Measurements from ENCODE around the gene STPG3. TPM values are rescaled to one million over a fixed set of nuclear protein-coding genes. Genes with fewer than 3 reads are reported as not detected.

Gene STPG3
- total and polyA plus RNA-seq, 2 of the 13 experiments (the other 11 are each of a cell fraction or from before 2014, with no cell fraction given) = not detected

DNA sequence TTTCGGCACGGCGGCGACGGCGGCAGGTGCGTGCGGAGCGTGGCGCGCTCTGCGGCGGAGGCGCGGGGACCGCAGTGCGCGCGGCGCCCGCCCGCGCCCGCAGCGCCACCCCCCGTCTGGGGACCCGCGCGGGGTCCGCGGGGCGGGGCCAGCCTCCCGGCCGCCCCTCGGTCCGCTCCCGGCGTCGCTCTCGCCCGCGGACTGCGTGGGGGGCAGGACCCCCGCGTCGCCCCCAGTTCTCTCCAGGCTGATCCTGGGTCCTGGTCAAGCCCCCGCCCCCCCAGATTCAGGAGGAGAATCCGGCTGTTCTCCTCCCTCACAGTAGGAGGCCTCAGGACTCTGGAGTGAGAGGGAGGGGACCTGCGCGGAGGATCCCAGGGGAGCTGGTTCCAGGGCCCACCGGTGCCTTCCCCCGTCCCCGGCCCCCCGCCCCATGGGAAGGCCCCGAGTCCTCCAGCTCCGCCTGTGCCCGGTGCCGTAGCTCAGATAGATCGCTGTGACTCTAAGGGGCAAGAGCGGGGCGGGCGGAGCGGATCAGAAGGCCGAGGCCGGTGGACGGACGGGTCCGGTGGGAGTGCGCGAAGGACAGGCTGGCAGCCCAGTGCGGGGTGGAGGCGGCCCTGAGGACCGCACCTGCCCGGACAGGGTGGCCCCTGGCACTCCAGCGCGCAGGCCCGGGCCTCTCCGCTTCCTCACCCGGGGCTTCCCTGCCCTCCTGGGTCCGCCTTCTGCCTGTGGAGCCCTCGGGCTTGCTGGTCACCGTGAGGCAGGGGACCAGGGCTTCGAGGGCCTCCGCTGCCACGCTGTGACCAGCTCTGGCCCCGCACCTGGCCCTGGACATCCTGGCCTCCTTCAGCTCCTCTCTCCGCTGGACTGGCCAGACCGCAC lies 28.7 kb upstream of the STPG3 start, which contains the start of gene RNF208 (continued):
- TF ChIP-seq, protein P1, sequence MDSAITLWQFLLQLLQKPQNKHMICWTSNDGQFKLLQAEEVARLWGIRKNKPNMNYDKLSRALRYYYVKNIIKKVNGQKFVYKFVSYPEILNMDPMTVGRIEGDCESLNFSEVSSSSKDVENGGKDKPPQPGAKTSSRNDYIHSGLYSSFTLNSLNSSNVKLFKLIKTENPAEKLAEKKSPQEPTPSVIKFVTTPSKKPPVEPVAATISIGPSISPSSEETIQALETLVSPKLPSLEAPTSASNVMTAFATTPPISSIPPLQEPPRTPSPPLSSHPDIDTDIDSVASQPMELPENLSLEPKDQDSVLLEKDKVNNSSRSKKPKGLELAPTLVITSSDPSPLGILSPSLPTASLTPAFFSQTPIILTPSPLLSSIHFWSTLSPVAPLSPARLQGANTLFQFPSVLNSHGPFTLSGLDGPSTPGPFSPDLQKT (CRISPR knock-in tag; IDR thresholded peaks at IDR 0.05; ENCODE audit: borderline replicate concordance) = no peak
- TF ChIP-seq ZFP36L2 (CRISPR knock-in tag; IDR thresholded peaks at IDR 0.05) = no peak
- TF ChIP-seq REST (IDR thresholded peaks at IDR 0.05; ENCODE audit: borderline replicate concordance in 1 of 2, low read depth in 1 of 2, low read length in 2 of 2) = no peak
- TF ChIP-seq ZNF83 (CRISPR knock-in tag; IDR thresholded peaks at IDR 0.05; ENCODE audit: borderline replicate concordance) = no peak
- no peak for TF ChIP-seq ZNF713 (CRISPR knock-in tag; IDR thresholded peaks at IDR 0.05)
- TF ChIP-seq ZNF605 (CRISPR knock-in tag; IDR thresholded peaks at IDR 0.05) = peak; percentile 44; the same call in 1 of the 2 replicates
- TF ChIP-seq HNRNPL (IDR thresholded peaks at IDR 0.05; ENCODE audit: low read depth, low read length) = 0 out of 2 replicates have a peak, but pooled peaks have one; percentile 35
- TF ChIP-seq ZNF784 (CRISPR knock-in tag; IDR thresholded peaks at IDR 0.05; ENCODE audit: borderline replicate concordance) = no peak
- TF ChIP-seq, protein P2, sequence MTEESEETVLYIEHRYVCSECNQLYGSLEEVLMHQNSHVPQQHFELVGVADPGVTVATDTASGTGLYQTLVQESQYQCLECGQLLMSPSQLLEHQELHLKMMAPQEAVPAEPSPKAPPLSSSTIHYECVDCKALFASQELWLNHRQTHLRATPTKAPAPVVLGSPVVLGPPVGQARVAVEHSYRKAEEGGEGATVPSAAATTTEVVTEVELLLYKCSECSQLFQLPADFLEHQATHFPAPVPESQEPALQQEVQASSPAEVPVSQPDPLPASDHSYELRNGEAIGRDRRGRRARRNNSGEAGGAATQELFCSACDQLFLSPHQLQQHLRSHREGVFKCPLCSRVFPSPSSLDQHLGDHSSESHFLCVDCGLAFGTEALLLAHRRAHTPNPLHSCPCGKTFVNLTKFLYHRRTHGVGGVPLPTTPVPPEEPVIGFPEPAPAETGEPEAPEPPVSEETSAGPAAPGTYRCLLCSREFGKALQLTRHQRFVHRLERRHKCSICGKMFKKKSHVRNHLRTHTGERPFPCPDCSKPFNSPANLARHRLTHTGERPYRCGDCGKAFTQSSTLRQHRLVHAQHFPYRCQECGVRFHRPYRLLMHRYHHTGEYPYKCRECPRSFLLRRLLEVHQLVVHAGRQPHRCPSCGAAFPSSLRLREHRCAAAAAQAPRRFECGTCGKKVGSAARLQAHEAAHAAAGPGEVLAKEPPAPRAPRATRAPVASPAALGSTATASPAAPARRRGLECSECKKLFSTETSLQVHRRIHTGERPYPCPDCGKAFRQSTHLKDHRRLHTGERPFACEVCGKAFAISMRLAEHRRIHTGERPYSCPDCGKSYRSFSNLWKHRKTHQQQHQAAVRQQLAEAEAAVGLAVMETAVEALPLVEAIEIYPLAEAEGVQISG (CRISPR knock-in tag; IDR thresholded peaks at IDR 0.05) = 0 out of 2 replicates have a peak, but pooled peaks have one; percentile 3
- TF ChIP-seq, protein P3, sequence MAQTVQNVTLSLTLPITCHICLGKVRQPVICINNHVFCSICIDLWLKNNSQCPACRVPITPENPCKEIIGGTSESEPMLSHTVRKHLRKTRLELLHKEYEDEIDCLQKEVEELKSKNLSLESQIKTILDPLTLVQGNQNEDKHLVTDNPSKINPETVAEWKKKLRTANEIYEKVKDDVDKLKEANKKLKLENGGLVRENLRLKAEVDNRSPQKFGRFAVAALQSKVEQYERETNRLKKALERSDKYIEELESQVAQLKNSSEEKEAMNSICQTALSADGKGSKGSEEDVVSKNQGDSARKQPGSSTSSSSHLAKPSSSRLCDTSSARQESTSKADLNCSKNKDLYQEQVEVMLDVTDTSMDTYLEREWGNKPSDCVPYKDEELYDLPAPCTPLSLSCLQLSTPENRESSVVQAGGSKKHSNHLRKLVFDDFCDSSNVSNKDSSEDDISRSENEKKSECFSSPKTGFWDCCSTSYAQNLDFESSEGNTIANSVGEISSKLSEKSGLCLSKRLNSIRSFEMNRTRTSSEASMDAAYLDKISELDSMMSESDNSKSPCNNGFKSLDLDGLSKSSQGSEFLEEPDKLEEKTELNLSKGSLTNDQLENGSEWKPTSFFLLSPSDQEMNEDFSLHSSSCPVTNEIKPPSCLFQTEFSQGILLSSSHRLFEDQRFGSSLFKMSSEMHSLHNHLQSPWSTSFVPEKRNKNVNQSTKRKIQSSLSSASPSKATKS (CRISPR knock-in tag; IDR thresholded peaks at IDR 0.05) = no peak
- no peak for TF ChIP-seq HMG20A (CRISPR knock-in tag; IDR thresholded peaks at IDR 0.05; ENCODE audit: borderline replicate concordance)
- TF ChIP-seq, protein P4, sequence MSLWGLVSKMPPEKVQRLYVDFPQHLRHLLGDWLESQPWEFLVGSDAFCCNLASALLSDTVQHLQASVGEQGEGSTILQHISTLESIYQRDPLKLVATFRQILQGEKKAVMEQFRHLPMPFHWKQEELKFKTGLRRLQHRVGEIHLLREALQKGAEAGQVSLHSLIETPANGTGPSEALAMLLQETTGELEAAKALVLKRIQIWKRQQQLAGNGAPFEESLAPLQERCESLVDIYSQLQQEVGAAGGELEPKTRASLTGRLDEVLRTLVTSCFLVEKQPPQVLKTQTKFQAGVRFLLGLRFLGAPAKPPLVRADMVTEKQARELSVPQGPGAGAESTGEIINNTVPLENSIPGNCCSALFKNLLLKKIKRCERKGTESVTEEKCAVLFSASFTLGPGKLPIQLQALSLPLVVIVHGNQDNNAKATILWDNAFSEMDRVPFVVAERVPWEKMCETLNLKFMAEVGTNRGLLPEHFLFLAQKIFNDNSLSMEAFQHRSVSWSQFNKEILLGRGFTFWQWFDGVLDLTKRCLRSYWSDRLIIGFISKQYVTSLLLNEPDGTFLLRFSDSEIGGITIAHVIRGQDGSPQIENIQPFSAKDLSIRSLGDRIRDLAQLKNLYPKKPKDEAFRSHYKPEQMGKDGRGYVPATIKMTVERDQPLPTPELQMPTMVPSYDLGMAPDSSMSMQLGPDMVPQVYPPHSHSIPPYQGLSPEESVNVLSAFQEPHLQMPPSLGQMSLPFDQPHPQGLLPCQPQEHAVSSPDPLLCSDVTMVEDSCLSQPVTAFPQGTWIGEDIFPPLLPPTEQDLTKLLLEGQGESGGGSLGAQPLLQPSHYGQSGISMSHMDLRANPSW (CRISPR knock-in tag; IDR thresholded peaks at IDR 0.05; ENCODE audit: borderline replicate concordance) = no peak
- 0 out of 2 replicates have a peak, but pooled peaks have one; percentile 39 for TF ChIP-seq FOXC1 (CRISPR knock-in tag; IDR thresholded peaks at IDR 0.05; ENCODE audit: borderline replicate concordance)

Data from HepG2 (cell line).